H1 (cell line): ENCODE measurements around the gene KRTAP1-3. TPM values are rescaled to one million over a fixed set of nuclear protein-coding genes. Genes with fewer than 3 reads are reported as not detected.

Experiments
- CTCF ChIA-PET: fragments of 300-600 bp; sonication (Branson Sonifier 250); formaldehyde crosslinking; loops from one replicate; lab custom pipeline; 2021; ENCODE audit not compliant: partially characterized antibody; lab: Charles Lee
- POLR2A ChIA-PET: fragments of 300-600 bp; sonication (Branson Sonifier 250); formaldehyde crosslinking; loops from one replicate; lab custom pipeline; 2021; ENCODE audit warnings: inconsistent platforms; ENCODE audit not compliant: partially characterized antibody; lab: Charles Lee
- DNase-seq, 2 experiments: peaks; one replicate each; pipeline versions ENCODE4 v3.0.0 to v3.0.0-alpha.2; 2010 to 2022; ENCODE audit warnings: low spot score in 2 of 2, low read depth in 1 of 2, mixed read lengths in 1 of 2
- FAIRE-seq: peaks from 2 replicates; lab custom pipeline; 2011; peaks lifted over from hg19 to GRCh38; lab: Jason Lieb, UNC
- H2AFZ ChIP-seq: 2 replicates; pipeline ENCODE4 v1.8.1; 2012; ENCODE audit warnings: low read length, inconsistent platforms
- H2AK5ac ChIP-seq: 2 replicates; pipeline ENCODE4 v1.6.1; 2013; ENCODE audit warnings: low read depth, low read length
- H2BK120ac ChIP-seq: replicated peaks from 2 replicates; pipeline ENCODE3; 2013; ENCODE audit warnings: low read depth, low read length, inconsistent platforms
- H2BK12ac ChIP-seq: 2 replicates; pipeline ENCODE4 v1.6.1; 2013; ENCODE audit warnings: low read depth, low read length
- H2BK15ac ChIP-seq: 2 replicates; pipeline ENCODE4 v1.6.1; 2013; ENCODE audit warnings: low read length
- H2BK20ac ChIP-seq: 2 replicates; pipeline ENCODE4 v1.6.1; 2013; ENCODE audit warnings: low read length
- H2BK5ac ChIP-seq: 2 replicates; pipeline ENCODE4 v1.6.1; 2013; ENCODE audit warnings: low read depth, low read length
- H3K14ac ChIP-seq: 2 replicates; pipeline ENCODE4 v1.6.1; 2013; ENCODE audit warnings: inconsistent platforms; ENCODE audit not compliant: insufficient read length
- H3K18ac ChIP-seq: 2 replicates; pipeline ENCODE4 v1.6.1; 2013; ENCODE audit warnings: low read length; ENCODE audit errors: extremely low read depth
- H3K23ac ChIP-seq: 2 replicates; pipeline ENCODE4 v1.6.1; 2013; ENCODE audit warnings: inconsistent platforms; ENCODE audit not compliant: insufficient read length
- H3K23me2 ChIP-seq: 2 replicates; pipeline ENCODE4 v1.6.1; 2013; ENCODE audit warnings: low read depth, low read length
- H3K27ac ChIP-seq: 2 replicates; pipeline ENCODE4 v1.6.1; 2011; ENCODE audit warnings: low read depth, low read length, inconsistent platforms
- H3K27me3 ChIP-seq, 4 experiments: replicated peaks in 1 of 4; 1 replicate in 1 of 4; 2 replicates in 3 of 4; pipeline versions ENCODE4 v1.6.1 to v1.8.1; 2011 to 2013; ENCODE audit warnings: low read length in 3 of 4, mild to moderate bottlenecking in 3 of 4, inconsistent platforms in 2 of 4, mixed read lengths in 2 of 4, moderate library complexity in 1 of 4; ENCODE audit not compliant: control insufficient read depth in 3 of 4, insufficient read depth in 3 of 4; ENCODE audit errors: extremely low read depth in 1 of 4
- H3K36me3 ChIP-seq, 4 experiments: 2 replicates each; pipeline versions ENCODE4 v1.6.1 to v1.8.1; 2011 to 2013; ENCODE audit warnings: mild to moderate bottlenecking in 4 of 4, low read length in 3 of 4, moderate library complexity in 2 of 4, control low read depth in 1 of 4, inconsistent platforms in 1 of 4; ENCODE audit not compliant: insufficient read depth in 4 of 4, control insufficient read depth in 2 of 4
- H3K4ac ChIP-seq: replicated peaks from 2 replicates; pipeline ENCODE3; 2013; ENCODE audit warnings: low read length, low read depth, mixed read lengths, inconsistent platforms; ENCODE audit not compliant: insufficient read length
- H3K4me1 ChIP-seq, 4 experiments: replicated peaks in 1 of 4; 1 replicate in 1 of 4; 2 replicates in 3 of 4; pipeline versions ENCODE4 v1.6.1 to v1.8.1; 2011 to 2013; ENCODE audit warnings: low read length in 3 of 4, inconsistent platforms in 2 of 4, mixed read lengths in 1 of 4; ENCODE audit not compliant: insufficient read depth in 4 of 4, control insufficient read depth in 3 of 4
- H3K4me2 ChIP-seq, 2 experiments: 2 replicates each; pipeline versions ENCODE4 v1.6.1 to v1.8.1; 2011 to 2013; ENCODE audit warnings: low read depth in 2 of 2, low read length in 2 of 2, control low read depth in 1 of 2, inconsistent platforms in 1 of 2, mild to moderate bottlenecking in 1 of 2; ENCODE audit not compliant: insufficient read depth in 1 of 2
- H3K4me3 ChIP-seq, 4 experiments: fragments of 200-600, 300-600 bp in 1 of 4; sonication (generic), shearing (Covaris generic), sonication (Bioruptor Twin) in 1 of 4; 2 replicates each; pipeline versions ENCODE4 v1.5.1 to v1.8.1; 2011 to 2016; ENCODE audit warnings: low read length in 4 of 4, low read depth in 3 of 4, control low read depth in 2 of 4, inconsistent platforms in 2 of 4, mild to moderate bottlenecking in 2 of 4, mixed read lengths in 1 of 4, moderate library complexity in 1 of 4; ENCODE audit not compliant: insufficient read depth in 2 of 4; ENCODE audit errors: extremely low read depth in 1 of 4
- H3K56ac ChIP-seq: replicated peaks from 2 replicates; pipeline ENCODE3; 2013; ENCODE audit warnings: low read depth, mild to moderate bottlenecking, mixed read lengths, low read length, inconsistent platforms; ENCODE audit not compliant: insufficient read length
- H3K79me1 ChIP-seq: 2 replicates; pipeline ENCODE4 v1.6.1; 2013; ENCODE audit warnings: low read depth, low read length, control low read depth
- H3K79me2 ChIP-seq, 2 experiments: 2 replicates each; pipeline versions ENCODE4 v1.6.1 to v1.8.1; 2012 to 2013; ENCODE audit warnings: low read length in 2 of 2, mild to moderate bottlenecking in 2 of 2, inconsistent platforms in 1 of 2; ENCODE audit not compliant: insufficient read depth in 2 of 2, control insufficient read depth in 1 of 2
- H3K9ac ChIP-seq, 4 experiments: replicated peaks in 1 of 4; 1 replicate in 1 of 4; 2 replicates in 3 of 4; pipeline versions ENCODE4 v1.6.1 to v1.8.1; 2011 to 2013; ENCODE audit warnings: low read depth in 3 of 4, low read length in 3 of 4, control low read depth in 2 of 4, mild to moderate bottlenecking in 2 of 4, moderate library complexity in 2 of 4, inconsistent platforms in 1 of 4; ENCODE audit errors: extremely low read depth in 1 of 4
- H3K9me3 ChIP-seq, 2 experiments: 2 replicates each; pipeline versions ENCODE4 v1.6.1 to v1.8.1; 2012 to 2013; ENCODE audit warnings: mild to moderate bottlenecking in 2 of 2, moderate library complexity in 2 of 2, control low read depth in 1 of 2, inconsistent platforms in 1 of 2, low read depth in 1 of 2, low read length in 1 of 2, mixed read lengths in 1 of 2; ENCODE audit not compliant: insufficient read depth in 2 of 2
- H4K20me1 ChIP-seq, 2 experiments: replicated peaks in 1 of 2; 2 replicates each; pipeline versions ENCODE3 to v1.8.1; 2011 to 2013; ENCODE audit warnings: inconsistent platforms in 2 of 2, low read length in 2 of 2, mild to moderate bottlenecking in 1 of 2; ENCODE audit not compliant: insufficient read depth in 2 of 2, control insufficient read depth in 1 of 2
- H4K5ac ChIP-seq: 2 replicates; pipeline ENCODE4 v1.6.1; 2013; ENCODE audit warnings: low read length, low read depth, mixed read lengths, inconsistent platforms; ENCODE audit not compliant: insufficient read length
- H4K8ac ChIP-seq: 2 replicates; pipeline ENCODE4 v1.8.0; 2013; ENCODE audit warnings: mild to moderate bottlenecking, moderate library complexity, low read length, inconsistent platforms; ENCODE audit not compliant: insufficient read depth; ENCODE audit errors: extremely low read depth
- H4K91ac ChIP-seq: replicated peaks from 2 replicates; pipeline ENCODE3; 2013; ENCODE audit warnings: low read length, mixed read lengths, inconsistent platforms; ENCODE audit not compliant: insufficient read length
- CTBP2 ChIP-seq: IDR thresholded peaks from 2 replicates; pipeline ENCODE4 v1.7.0; 2011; ENCODE audit warnings: borderline replicate concordance, mild to moderate bottlenecking, moderate library complexity, mixed read lengths, low read length; ENCODE audit not compliant: insufficient read depth, insufficient read length
- GTF2F1 ChIP-seq: IDR thresholded peaks from 2 replicates; pipeline ENCODE4 v1.6.1; 2012; ENCODE audit warnings: low read depth, low read length, improper control_type of control experiment, borderline replicate concordance
- MAX ChIP-seq: IDR thresholded peaks from 2 replicates; pipeline ENCODE4 v1.6.1; 2012; ENCODE audit warnings: inconsistent platforms
- NRF1 ChIP-seq: IDR thresholded peaks from 2 replicates; pipeline ENCODE4 v1.6.1; 2011; ENCODE audit warnings: mild to moderate bottlenecking, low read depth, low read length, improper control_type of control experiment
- TEAD4 ChIP-seq: IDR thresholded peaks from 2 replicates; pipeline ENCODE4 v1.6.1; 2012; ENCODE audit warnings: low read depth, low read length, inconsistent platforms, mixed read lengths
- WGBS, 2 experiments: shearing (Covaris generic) in 1 of 2; methylation state at CpG; one replicate each; pipeline versions ENCODE4 v1.1.6 to v1.1.7; 2013 to 2015; ENCODE audit warnings: low lambda C conversion rate in 2 of 2, mixed read lengths in 2 of 2, inconsistent platforms in 1 of 2, low coverage in 1 of 2, missing lambda C conversion rate in 1 of 2; ENCODE audit not compliant: insufficient replicate concordance in 2 of 2, insufficient coverage in 1 of 2, insufficient read length in 1 of 2; ENCODE audit errors: extremely low coverage in 1 of 2, missing lambda C conversion rate in 1 of 2; 5-methylcytosine and 5-hydroxymethylcytosine counted together
- polyA plus RNA-seq, 7 experiments: library from polyadenylated mRNA; depleted of rRNA in 3 of 7; stranded (reverse) in 5 of 7; unstranded in 2 of 7; fragments of >200 nt in 5 of 7; fragments of 200-250 nt in 2 of 7; gene quantifications; 1 replicate in 5 of 7; 2 replicates in 1 of 7; 4 replicates in 1 of 7; pipeline versions ENCODE4 v1.2.1 to v1.2.3, GENCODE V29; 2011 to 2013; ENCODE audit warnings: missing spikeins in 2 of 7, mixed read lengths in 2 of 7
- total RNA-seq: library from RNA; stranded (reverse); fragmentation: NEBNext Ultra II Directional; extraction: Animal tissue kit (Norgen Biotek cat#: 25700); gene quantifications from 2 replicates; pipeline ENCODE4 v1.2.1, GENCODE V29; 2021

Gene KRTAP1-3
- total and polyA plus RNA-seq, 2 of the 8 experiments (the other 6 are each of a cell fraction or from before 2014, with no cell fraction given), result not detected

DNA sequence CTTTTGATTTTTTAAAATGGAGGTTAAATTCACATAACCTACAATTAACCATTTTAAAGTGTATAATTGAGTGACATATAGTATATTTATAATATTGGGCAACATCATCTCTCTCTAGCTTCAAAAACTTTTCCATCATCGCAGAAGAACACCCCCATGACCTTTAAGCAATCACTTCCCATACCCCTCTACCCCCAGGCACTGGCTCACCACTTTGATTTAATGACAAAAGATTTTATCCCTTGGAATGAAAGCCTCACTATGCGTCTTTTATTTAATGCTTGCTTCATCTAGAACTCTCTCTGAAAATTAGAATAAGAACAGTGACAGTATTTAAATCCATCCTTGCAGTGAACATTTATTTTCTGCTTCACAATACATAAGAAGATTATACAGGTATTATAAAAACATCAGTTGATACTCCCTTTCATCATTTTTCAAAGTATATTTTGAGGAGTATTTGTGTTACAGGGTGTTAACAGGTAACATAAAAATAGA is 3.2 kb upstream of the KRTAP1-3 start:
- WGBS, 2 experiments, result 74% methylated on average over 2 of the region's 2 CpGs; no CpG with 5 or more reads in 1 of the 2 experiments
- no peak overlapping the region for H2BK15ac ChIP-seq
- CTCF ChIA-PET, result interaction anchor here (1.1 kb wide), 1 partner anchor 11 kb away, joined by 3 read pairs; no protein-coding TSS in a partner anchor

More for the DNA sequence above, 3.2 kb upstream of the KRTAP1-3 start:
- Histone ChIP-seq H3K23ac (no peak overlapping the region), H3K4ac (no peak overlapping the region), H3K9ac (no peak overlapping the region), H4K5ac (no peak overlapping the region), H3K23me2 (no peaks in the 10 kb centered on the region), H4K20me1 (no peaks in the 10 kb centered on the region), H2BK5ac (no peak overlapping the region; the same call in 1 of the 2 replicates), H3K18ac (no peak overlapping the region), H3K79me1 (no peaks in the 10 kb centered on the region), H3K4me3 (no peak overlapping the region; a peak in 1 of 8 replicates), H4K91ac (no peak overlapping the region), H3K56ac (no peak overlapping the region), H2BK20ac (no peak overlapping the region), H2AFZ (no peak overlapping the region), H2BK120ac (no peak overlapping the region), H3K4me2 (no peak overlapping the region), H4K8ac (no peak overlapping the region), H3K36me3 (no peaks in the 10 kb centered on the region), H3K14ac (no peak overlapping the region), H3K4me1 (peaks cover 0 to 9% (median 2%) of the 10 kb centered on the region in 4 experiments; a peak in 4 of 7 replicates), H2BK12ac (no peak overlapping the region), H3K9me3 (no peaks in the 10 kb centered on the region), H3K27ac (no peak overlapping the region), H3K79me2 (no peaks in the 10 kb centered on the region), H3K27me3 (no peaks in the 10 kb centered on the region), H2AK5ac (no peak overlapping the region)
- no peak for FAIRE-seq
- DNase-seq, result no peak
- POLR2A ChIA-PET, result no interaction called here
- TF ChIP-seq CTBP2 (no peak), MAX (no peak), GTF2F1 (no peak), TEAD4 (no peak), NRF1 (no peak)
